Mesenchymal stem cell (in vitro differentiated cells and primary cell): ENCODE measurements around the gene HS6ST2.

ENCODE experiments used
- DNase-seq: peaks from one replicate; pipeline ENCODE4 v3.0.0-alpha.2; 2013
- H2AFZ ChIP-seq: one replicate; pipeline ENCODE4 v1.6.1; 2013; ENCODE audit warnings: low read depth, mild to moderate bottlenecking, control low read depth, inconsistent platforms, low read length, moderate library complexity
- H2AK5ac ChIP-seq: 2 replicates; pipeline ENCODE4 v1.6.1; 2013; ENCODE audit warnings: low read length, moderate library complexity, mild to moderate bottlenecking, inconsistent platforms; ENCODE audit not compliant: severe bottlenecking
- H2BK120ac ChIP-seq: one replicate; pipeline ENCODE4 v1.6.1; 2013; ENCODE audit warnings: low read depth, mild to moderate bottlenecking, inconsistent platforms, low read length, moderate library complexity
- H2BK12ac ChIP-seq, 2 experiments: one replicate each; pipeline ENCODE4 v1.6.1; 2013; ENCODE audit warnings: inconsistent platforms in 2 of 2, low read length in 2 of 2, mild to moderate bottlenecking in 2 of 2, moderate library complexity in 2 of 2, control low read depth in 1 of 2
- H2BK15ac ChIP-seq: one replicate; pipeline ENCODE4 v1.6.1; 2013; ENCODE audit warnings: mild to moderate bottlenecking, low read depth, inconsistent platforms; ENCODE audit not compliant: poor library complexity, severe bottlenecking
- H2BK5ac ChIP-seq: 2 replicates; pipeline ENCODE4 v1.6.1; 2013; ENCODE audit warnings: low read depth, mild to moderate bottlenecking, low read length, control low read depth, inconsistent platforms; ENCODE audit not compliant: poor library complexity, severe bottlenecking
- H3K14ac ChIP-seq, 2 experiments: one replicate each; pipeline ENCODE4 v1.6.1; 2013; ENCODE audit warnings: inconsistent platforms in 2 of 2, low read length in 2 of 2, control low read depth in 1 of 2, mild to moderate bottlenecking in 1 of 2, moderate library complexity in 1 of 2
- H3K18ac ChIP-seq, 2 experiments: one replicate each; pipeline ENCODE4 v1.6.1; 2013; ENCODE audit warnings: inconsistent platforms in 2 of 2, low read length in 2 of 2, control low read depth in 1 of 2, low read depth in 1 of 2, mild to moderate bottlenecking in 1 of 2
- H3K23ac ChIP-seq, 2 experiments: one replicate each; pipeline ENCODE4 v1.6.1; 2013; ENCODE audit warnings: inconsistent platforms in 2 of 2, low read length in 2 of 2, mild to moderate bottlenecking in 2 of 2, moderate library complexity in 2 of 2, control low read depth in 1 of 2
- H3K27ac ChIP-seq: 2 replicates; pipeline ENCODE4 v1.5.1; 2013; ENCODE audit warnings: mild to moderate bottlenecking, moderate library complexity, low read length, control low read depth, inconsistent platforms; ENCODE audit not compliant: poor library complexity, severe bottlenecking
- H3K27me3 ChIP-seq, 2 experiments: 2 replicates each; pipeline versions ENCODE4 v1.6.1 to v1.7.0; 2013; ENCODE audit warnings: low read length in 2 of 2, mild to moderate bottlenecking in 2 of 2, moderate library complexity in 2 of 2, control low read depth in 1 of 2, inconsistent platforms in 1 of 2; ENCODE audit not compliant: control insufficient read depth in 1 of 2, insufficient read depth in 1 of 2
- H3K36me3 ChIP-seq, 2 experiments: 2 replicates each; pipeline versions ENCODE4 v1.6.1 to v1.7.0; 2013; ENCODE audit warnings: low read length in 2 of 2, control low read depth in 1 of 2, inconsistent platforms in 1 of 2, low read depth in 1 of 2, mild to moderate bottlenecking in 1 of 2; ENCODE audit not compliant: insufficient read depth in 2 of 2, control insufficient read depth in 1 of 2
- H3K4ac ChIP-seq, 2 experiments: one replicate each; pipeline ENCODE4 v1.6.1; 2013; ENCODE audit warnings: inconsistent platforms in 2 of 2, low read length in 2 of 2, mild to moderate bottlenecking in 2 of 2, moderate library complexity in 2 of 2, control low read depth in 1 of 2, low read depth in 1 of 2
- H3K4me1 ChIP-seq: 2 replicates; pipeline ENCODE4 v1.6.1; 2013; ENCODE audit warnings: low read depth, low read length, control low read depth; ENCODE audit not compliant: control insufficient read depth, insufficient read depth
- H3K4me2 ChIP-seq: 2 replicates; pipeline ENCODE4 v1.6.1; 2013; ENCODE audit warnings: low read length, mild to moderate bottlenecking, inconsistent platforms; ENCODE audit not compliant: poor library complexity, severe bottlenecking
- H3K4me3 ChIP-seq, 2 experiments: 2 replicates each; pipeline versions ENCODE4 v1.5.1 to v1.7.0; 2013; ENCODE audit warnings: low read length in 2 of 2, mild to moderate bottlenecking in 2 of 2, control low read depth in 1 of 2, low read depth in 1 of 2; ENCODE audit not compliant: insufficient read depth in 1 of 2
- H3K79me1 ChIP-seq: replicated peaks from 2 replicates; pipeline ENCODE4 v1.6.1; 2013; ENCODE audit warnings: mild to moderate bottlenecking, control low read depth, low read length, inconsistent platforms; ENCODE audit not compliant: poor library complexity, severe bottlenecking
- H3K9ac ChIP-seq: 2 replicates; pipeline ENCODE4 v1.7.0; 2013; ENCODE audit warnings: mild to moderate bottlenecking, low read length, moderate library complexity
- H3K9me3 ChIP-seq: 2 replicates; pipeline ENCODE4 v1.7.0; 2013; ENCODE audit warnings: mild to moderate bottlenecking, low read length; ENCODE audit not compliant: control insufficient read depth
- H4K8ac ChIP-seq: one replicate; pipeline ENCODE4 v1.6.1; 2013; ENCODE audit warnings: inconsistent platforms, mild to moderate bottlenecking, low read length, moderate library complexity
- H4K91ac ChIP-seq: one replicate; pipeline ENCODE4 v1.6.1; 2013; ENCODE audit warnings: mild to moderate bottlenecking, low read length, inconsistent platforms
- WGBS: methylation state at CpG from one replicate; pipeline ENCODE4 v1.1.7; 2013; ENCODE audit warnings: mixed read lengths; 5-methylcytosine and 5-hydroxymethylcytosine counted together

HS6ST2 gene

DNA sequence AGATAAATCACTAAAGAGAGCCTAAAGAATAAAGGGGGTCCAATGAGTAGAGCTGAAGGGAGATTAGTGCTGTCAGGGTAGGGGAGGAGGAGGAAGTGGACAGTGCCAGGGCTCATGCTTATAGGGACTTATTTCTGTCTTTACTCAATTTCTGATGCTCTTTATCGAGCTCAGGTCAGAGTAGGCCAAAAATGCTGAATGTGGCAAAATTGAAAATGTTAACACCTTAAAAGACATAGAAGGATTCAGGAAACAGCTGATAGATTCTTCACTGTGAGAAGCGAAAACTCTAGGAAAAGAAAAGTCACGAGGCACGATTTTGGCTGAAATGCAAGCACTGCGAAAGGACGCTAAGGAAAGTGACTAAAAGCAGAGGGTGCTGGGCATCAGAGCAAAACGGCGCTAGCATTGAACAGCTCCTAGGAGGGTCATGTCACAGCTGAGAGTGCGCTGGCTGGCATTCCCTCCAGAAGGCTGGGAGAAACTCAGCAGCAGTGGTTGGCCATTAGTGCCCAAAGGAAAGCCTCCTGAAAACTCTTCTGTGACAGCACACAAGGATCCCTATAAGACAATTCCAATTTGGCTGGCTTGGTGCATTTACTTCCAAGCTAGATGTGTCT lies 150.9 kb downstream of the HS6ST2 start:
- Histone ChIP-seq H4K91ac (no peak overlapping the region), H3K79me1 (no peaks in the 10 kb centered on the region), H3K9ac (no peak overlapping the region), H3K4me3 (no peak overlapping the region), H3K9me3 (no peaks in the 10 kb centered on the region), H4K8ac (no peak overlapping the region), H2AFZ (no peak overlapping the region), H2BK120ac (no peak overlapping the region), H3K14ac (no peak overlapping the region), H2BK12ac (no peak overlapping the region), H2AK5ac (no peak overlapping the region), H3K36me3 (no peaks in the 10 kb centered on the region), H3K27ac (no peak overlapping the region), H3K4me2 (no peak overlapping the region), H3K27me3 (peaks cover 0 to 25% of the 10 kb centered on the region in 2 experiments), H3K23ac (no peak overlapping the region), H3K18ac (no peak overlapping the region), H2BK5ac (no peak overlapping the region), H3K4ac (no peak overlapping the region), H3K4me1 (no peaks in the 10 kb centered on the region), H2BK15ac (no peak overlapping the region)
- WGBS: 91% methylated on average over 9 of the region's 9 CpGs
- DNase-seq: no peak

DNA sequence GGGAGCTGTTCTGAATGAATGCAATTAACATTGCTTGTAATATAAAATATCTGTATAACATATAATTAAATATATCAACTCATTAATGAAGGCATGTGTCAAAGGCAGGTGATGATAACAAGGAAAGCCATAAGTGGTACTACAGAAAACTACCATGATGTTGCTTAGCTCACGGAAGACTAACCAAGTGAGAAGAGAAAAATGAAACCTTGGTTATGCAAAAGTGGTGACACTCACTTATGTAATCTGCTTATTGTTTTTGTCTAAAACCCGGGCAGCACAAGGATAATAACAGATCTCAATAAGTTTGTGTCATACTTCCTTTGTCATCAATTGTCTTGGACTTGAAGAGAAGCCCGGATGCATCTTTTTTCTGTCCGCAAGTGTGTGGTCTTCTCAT lies 156.4 kb downstream of the HS6ST2 start:
- Histone ChIP-seq H4K8ac (no peak overlapping the region), H2BK15ac (no peak overlapping the region), H3K18ac (no peak overlapping the region), H3K23ac (no peak overlapping the region), H3K4ac (no peak overlapping the region), H3K9ac (no peak overlapping the region), H3K9me3 (no peaks in the 10 kb centered on the region), H2BK12ac (no peak overlapping the region), H3K14ac (no peak overlapping the region), H3K27ac (no peak overlapping the region), H3K4me3 (no peak overlapping the region), H3K27me3 (peaks cover 0 to 19% of the 10 kb centered on the region in 2 experiments), H3K4me2 (no peak overlapping the region), H3K79me1 (no peaks in the 10 kb centered on the region), H2BK120ac (no peak overlapping the region), H2AK5ac (no peak overlapping the region), H2BK5ac (no peak overlapping the region), H3K4me1 (no peaks in the 10 kb centered on the region), H4K91ac (no peak overlapping the region), H3K36me3 (no peaks in the 10 kb centered on the region), H2AFZ (no peak overlapping the region)
- WGBS: 100% methylated on average over 4 of the region's 4 CpGs
- no peak for DNase-seq

DNA sequence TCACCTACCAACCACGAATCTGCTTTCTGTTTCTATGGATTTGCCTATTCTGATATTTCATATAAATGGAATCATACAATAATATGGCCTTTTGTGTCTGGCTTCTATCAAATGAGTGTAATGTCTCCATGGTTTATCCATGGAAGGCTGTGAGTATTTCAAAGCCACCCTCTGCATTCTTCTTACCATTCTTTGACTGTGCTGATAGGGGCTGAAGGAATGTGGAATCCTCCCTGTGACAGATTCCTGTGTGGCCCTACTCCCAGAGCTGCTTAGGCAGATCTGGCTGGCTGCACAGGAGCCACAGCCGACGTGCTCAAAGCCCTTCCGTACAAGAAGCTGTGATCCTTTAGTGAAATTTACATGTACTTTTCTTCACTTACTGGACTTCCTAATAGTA lies 163.2 kb downstream of the HS6ST2 start:
- Histone ChIP-seq H3K4me1 (no peaks in the 10 kb centered on the region), H3K36me3 (no peaks in the 10 kb centered on the region), H3K27me3 (peaks cover 0 to 11% of the 10 kb centered on the region in 2 experiments), H3K18ac (no peak overlapping the region), H3K14ac (no peak overlapping the region), H2AK5ac (no peak overlapping the region), H4K91ac (no peak overlapping the region), H3K9me3 (no peaks in the 10 kb centered on the region), H2BK12ac (no peak overlapping the region), H3K9ac (no peak overlapping the region), H4K8ac (no peak overlapping the region), H3K23ac (no peak overlapping the region), H2BK15ac (no peak overlapping the region), H2BK5ac (no peak overlapping the region), H3K27ac (no peak overlapping the region), H3K79me1 (no peaks in the 10 kb centered on the region), H3K4me2 (no peak overlapping the region), H3K4me3 (no peak overlapping the region), H2AFZ (no peak overlapping the region), H3K4ac (no peak overlapping the region), H2BK120ac (no peak overlapping the region)
- no peak for DNase-seq
- WGBS: no CpG with 5 or more reads among the region's 4 CpGs

DNA sequence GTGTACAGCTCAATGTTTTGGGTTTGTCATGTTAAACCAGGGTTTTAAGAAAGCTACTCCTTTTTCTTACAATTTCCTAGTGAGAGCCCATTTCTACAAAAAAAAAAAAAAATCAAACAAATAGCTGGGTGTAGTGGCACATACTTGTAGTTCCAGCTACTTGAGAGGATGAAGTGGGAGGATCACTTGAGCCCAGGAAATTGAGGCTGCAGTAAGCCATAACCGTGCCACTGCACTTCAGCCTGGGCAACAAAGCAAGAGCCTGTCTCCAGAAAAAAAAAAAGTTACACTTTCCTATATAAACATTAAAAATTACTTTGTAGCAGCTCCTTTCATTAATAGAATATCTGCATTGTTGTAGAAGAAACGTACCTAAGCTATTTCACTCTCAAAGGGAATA lies 166.7 kb downstream of the HS6ST2 start:
- no peak overlapping the region for H3K23ac ChIP-seq
- H2AK5ac ChIP-seq: no peak overlapping the region
- no peak overlapping the region for H2BK120ac ChIP-seq
- H2AFZ ChIP-seq: no peak overlapping the region
- no peak overlapping the region for H3K4me2 ChIP-seq
- no peak overlapping the region for H2BK12ac ChIP-seq
- H3K4ac ChIP-seq: no peak overlapping the region
- no CpG with 5 or more reads among the region's 2 CpGs for WGBS
- no peak overlapping the region for H2BK15ac ChIP-seq
- no peak for DNase-seq
- H3K27ac ChIP-seq: no peak overlapping the region
- H4K91ac ChIP-seq: no peak overlapping the region
- no peak overlapping the region for H3K14ac ChIP-seq
- H4K8ac ChIP-seq: no peak overlapping the region
- no peak overlapping the region for H2BK5ac ChIP-seq
- no peaks in the 10 kb centered on the region for H3K9me3 ChIP-seq
- peaks cover 0 to 6% of the 10 kb centered on the region in 2 experiments for H3K27me3 ChIP-seq
- no peak overlapping the region for H3K18ac ChIP-seq
- no peaks in the 10 kb centered on the region for H3K36me3 ChIP-seq
- H3K4me1 ChIP-seq: no peaks in the 10 kb centered on the region
- H3K4me3 ChIP-seq: no peak overlapping the region
- no peaks in the 10 kb centered on the region for H3K79me1 ChIP-seq
- no peak overlapping the region for H3K9ac ChIP-seq
